HG03432 (cell line): ENCODE measurements around the gene TUBA1C.
"Not testable (repeated sequence)": the region's sequence is repeated elsewhere in the genome, so short reads cannot be mapped to it uniquely, and the experiment has no call there.

Source experiments
- ATAC-seq: cut with Tn5 transposase; IDR thresholded peaks from one replicate; pipeline ENCODE4 v1.9.1; 2021; ENCODE audit warnings: mild to moderate bottlenecking, moderate library complexity; ENCODE audit not compliant: unreplicated experiment

Gene TUBA1C

DNA sequence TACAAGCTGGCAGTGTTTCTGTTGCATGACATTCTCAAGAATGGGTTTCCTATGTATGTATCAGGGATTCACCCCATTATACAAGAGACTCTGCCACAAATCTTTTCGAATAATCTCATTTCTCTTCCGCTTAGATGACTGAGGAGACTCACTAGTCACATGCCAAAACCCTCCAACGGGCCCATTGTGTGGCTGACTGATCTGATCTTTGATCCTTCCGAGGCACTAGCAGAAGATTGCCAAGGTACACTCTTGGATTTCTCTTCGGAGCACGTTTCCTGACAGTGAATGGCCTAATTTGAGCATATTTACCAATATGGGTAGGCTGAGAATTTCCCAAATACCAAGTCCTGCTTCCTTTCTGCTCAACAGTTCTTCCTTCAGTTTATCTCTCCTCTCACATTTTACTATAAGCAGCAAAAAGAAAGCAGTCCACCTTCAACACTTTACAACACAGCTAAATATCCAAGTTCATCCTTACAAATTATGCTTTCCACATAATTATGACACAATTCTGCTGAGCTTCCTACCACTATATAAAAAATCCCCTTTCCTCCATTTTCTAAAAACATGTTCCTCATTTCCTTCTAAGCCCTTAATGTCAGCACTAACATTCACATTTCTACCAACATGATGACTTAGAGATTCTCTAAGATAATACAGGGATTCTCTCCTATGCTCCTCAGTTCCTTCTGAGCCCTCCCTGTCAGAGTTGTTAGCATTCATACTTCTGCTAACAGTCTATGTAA lies 41.1 kb downstream of the TUBA1C start:
- no peak for ATAC-seq

DNA sequence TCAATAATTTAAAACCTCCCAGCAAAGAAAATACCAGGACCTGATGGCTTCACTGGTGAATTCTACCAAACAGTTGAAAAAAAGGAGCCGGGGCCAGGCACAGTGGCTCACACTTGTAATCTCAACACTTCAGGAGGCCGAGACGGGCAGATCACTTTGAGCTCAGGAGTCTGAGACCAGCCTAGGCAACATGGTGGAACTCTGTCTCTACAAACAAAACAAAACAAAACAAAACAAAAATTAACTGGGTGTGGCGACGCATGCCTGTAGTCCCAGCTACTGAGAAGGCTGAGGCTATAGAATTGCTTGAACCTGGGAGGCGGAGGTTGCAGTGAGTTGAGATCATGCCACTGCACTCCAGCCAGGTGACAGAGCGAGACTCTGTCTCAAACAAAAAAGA lies 44.5 kb downstream of the TUBA1C start:
- no peak for ATAC-seq

DNA sequence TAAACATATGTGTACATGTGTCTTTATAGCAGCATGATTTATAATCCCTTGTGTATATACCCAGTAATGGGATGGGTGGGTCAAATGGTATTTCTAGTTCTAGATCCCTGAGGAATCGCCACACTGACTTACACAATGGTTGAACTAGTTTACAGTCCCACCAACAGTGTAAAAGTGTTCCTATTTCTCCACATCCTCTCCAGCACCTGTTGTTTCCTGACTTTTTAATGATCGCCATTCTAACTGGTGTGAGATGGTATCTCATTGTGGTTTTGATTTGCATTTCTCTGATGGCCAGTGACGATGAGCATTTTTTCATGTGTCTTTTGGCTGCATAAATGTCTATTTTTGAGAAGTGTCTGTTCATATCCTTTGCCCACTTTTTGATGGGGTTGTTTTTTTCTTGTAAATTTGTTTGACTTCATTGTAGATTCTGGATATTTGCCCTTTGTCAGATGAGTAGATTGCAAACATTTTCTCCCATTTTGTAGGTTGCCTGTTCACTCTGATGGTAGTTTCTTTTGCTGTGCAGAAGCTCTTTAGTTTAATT lies 45.6 kb downstream of the TUBA1C start:
- ATAC-seq, result not testable (repeated sequence)

DNA sequence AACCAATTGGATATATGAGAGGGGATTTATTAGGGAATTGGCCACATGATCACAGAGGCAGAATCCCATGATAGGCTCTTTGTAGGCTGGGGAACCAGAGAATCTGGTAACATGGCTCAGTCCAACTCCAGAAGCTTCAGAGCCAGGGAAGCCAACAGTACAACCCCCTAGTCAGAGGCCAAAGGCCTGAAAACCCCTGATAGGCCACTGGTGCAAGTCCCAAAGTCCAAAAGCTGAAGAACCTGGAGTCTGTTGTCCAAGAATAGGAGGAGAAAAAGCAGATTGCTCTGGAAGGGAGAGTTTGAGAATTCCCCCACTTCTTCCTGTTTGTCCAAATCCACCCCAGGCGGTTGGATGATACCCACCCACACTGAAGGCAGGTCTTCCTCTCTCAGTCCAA lies 49.9 kb downstream of the TUBA1C start:
- ATAC-seq, result no peak

DNA sequence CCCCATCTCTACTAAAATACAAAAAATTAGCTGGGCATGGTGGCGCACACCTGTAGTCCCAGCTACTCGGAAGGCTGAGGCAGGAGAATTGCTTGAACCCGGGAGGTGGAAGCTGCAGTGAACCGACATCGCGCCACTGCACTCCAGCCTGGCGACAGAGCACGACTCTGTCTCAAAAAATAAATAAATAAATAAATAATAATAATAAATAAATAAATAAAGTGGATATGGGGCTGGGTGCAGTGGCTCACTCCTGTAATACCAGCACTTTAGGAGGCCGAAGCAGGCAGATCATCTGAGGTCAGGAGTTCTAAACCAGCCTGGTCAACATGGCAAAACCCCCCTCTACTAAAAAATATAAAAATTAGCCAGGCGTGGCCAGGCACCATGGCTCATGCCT lies 52.2 kb downstream of the TUBA1C start:
- not testable (repeated sequence) for ATAC-seq

DNA sequence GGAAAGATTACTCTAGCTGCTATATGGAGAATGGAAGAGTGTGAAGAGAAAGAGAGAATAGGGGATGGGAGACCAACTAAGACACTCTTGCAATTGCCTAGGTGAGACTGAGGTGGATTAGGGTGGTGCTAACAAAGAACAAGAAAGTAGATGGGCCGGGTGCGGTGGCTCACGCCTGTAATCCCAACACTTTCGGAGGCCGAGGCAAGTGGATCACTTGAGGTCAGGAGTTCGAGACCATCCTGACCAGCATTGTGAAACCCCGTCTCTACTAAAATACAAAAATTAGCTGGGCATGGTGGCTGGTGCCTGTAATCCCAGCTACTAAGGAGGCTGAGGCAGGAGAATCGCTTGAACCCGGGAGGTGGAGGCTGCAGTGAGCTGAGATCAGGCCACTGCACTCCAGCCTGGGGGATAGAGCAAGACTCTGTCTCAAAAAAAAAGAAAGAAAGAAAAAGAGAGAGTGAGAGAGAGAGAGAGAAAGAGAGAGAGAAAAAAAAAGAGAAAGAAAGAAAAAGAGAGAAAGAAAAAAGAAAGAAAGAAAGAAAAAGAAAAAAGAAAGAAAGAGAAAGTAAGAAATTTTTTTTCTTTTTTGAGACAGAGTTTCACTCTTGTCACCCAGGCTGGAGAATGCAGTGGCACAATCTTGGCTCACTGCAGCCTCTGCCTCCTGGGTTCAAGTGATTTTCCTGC lies 55.7 kb downstream of the TUBA1C start:
- ATAC-seq, result not testable (repeated sequence)

DNA sequence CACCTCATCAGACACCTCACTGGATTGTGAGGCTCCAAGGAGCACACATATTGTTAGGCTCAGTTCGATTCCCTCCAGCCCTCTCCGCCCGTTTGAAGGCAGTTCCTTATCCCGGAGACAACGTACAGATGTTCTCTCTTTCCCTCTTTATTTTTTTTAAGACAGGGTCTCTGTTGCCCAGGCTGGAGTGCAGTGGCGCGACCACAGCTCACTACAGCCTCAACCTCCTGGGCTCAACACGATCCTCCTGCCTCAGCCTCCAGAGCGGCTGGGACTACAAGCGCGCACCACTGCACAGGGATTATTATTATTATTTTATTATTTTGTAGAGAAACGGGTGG lies 57.5 kb downstream of the TUBA1C start:
- ATAC-seq, result no peak

DNA sequence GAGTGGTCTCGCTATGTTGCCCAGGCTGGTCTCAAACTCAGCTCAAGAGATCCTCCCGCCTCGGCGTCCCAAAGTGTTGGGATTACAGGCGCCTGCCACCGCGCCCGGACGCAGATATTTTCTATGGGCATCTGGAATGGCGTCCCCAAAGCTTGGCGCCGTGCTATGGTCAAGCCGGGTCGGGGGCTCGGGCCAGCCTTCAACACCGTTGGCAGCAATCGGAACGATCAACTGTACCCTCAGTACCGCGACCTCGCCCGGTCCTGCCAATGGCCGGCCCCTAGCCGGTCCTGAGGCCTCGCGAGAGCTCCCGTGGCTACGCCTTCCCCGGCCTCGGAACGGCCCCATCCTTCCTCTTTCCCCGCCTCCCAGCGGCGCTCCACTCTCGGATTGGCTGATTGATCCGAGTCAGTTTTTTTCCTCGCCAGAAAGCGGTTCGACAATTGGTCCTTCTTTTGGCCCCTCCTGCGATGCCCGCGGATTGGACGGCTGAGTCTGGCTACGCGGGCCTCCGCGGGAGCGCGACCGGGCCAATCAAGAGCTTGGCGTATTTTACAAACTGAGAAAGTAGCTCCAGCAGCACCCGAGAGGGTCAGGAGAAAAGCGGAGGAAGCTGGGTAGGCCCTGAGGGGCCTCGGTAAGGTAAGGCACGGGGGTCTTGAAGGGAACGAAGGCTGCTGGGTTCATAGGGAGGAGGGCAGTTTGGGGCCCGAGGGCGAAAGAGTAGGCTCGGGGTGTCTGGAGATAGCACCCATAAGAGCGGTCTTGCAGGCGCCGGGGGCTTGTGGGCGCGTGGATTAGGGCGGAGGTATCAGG lies 58.0 kb downstream of the TUBA1C start, which contains the start of gene TROAP:
TSS of gene TROAP (plus strand) at position 548 of the 816 bp plus-strand sequence. CDS start 354 bp downstream, outside the sequence.
- peak; percentile 99 for ATAC-seq

DNA sequence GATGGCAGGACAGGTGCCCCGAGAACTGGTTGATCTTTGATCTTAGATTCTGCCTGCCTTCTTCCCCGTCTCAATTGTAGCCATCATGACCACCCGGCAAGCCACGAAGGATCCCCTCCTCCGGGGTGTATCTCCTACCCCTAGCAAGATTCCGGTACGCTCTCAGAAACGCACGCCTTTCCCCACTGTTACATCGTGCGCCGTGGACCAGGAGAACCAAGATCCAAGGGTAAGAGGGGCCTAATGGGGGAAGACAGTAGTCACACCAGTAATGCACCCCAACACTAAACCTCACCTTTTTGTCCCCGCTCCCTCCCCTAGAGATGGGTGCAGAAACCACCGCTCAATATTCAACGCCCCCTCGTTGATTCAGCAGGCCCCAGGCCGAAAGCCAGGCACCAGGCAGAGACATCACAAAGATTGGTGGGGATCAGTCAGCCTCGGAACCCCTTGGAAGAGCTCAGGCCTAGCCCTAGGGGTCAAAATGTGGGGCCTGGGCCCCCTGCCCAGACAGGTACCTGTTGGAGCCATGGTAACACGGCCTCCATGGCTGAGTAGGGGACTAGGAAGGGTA lies 58.7 kb downstream of the TUBA1C start:
- no peak for ATAC-seq
